Prostate gland (tissue), 2 donors: ENCODE measurements around the gene ATXN2.

ENCODE experiments used
- CTCF ChIP-seq, 4 experiments: fragments of 200-600 bp in 2 of 4; fragments of 450-650 bp in 2 of 4; sonication (generic) in 2 of 4; IDR thresholded peaks; 1 replicate in 3 of 4; 2 replicates in 1 of 4; pipeline ENCODE4 v1.5.1; 2016 to 2019; ENCODE audit warnings: antibody characterized with exemption in 4 of 4, mild to moderate bottlenecking in 2 of 4, moderate library complexity in 2 of 4
- POLR2A ChIP-seq: fragments of 450-650 bp; IDR thresholded peaks from one replicate; pipeline ENCODE4 v1.6.1; 2016; ENCODE audit warnings: antibody characterized with exemption, mild to moderate bottlenecking
- POLR2AphosphoS5 ChIP-seq: sonication (generic); formaldehyde crosslinking; IDR thresholded peaks from one replicate; pipeline ENCODE4 v1.6.1; 2017; ENCODE audit warnings: antibody characterized with exemption

- no peak for TF ChIP-seq POLR2A
- no peak for TF ChIP-seq POLR2AphosphoS5
- no peak for TF ChIP-seq CTCF (IDR thresholded peaks at IDR 0.05)
These were observed 142.0 kb downstream of the ATXN2 start for GRCh38 chr12:111457071-111457470.
